Activated naive CD4-positive, alpha-beta T cell treated with anti-CD3 and anti-CD28 coated beads, Interleukin-2, amount 10 ng/mL, durations not matched to agents 7 days and 5 days (primary cell): ENCODE measurements around the gene COL5A2.

Source experiments
- CTCF ChIA-PET: fragments of 350-600 bp; sonication (Branson Sonifier 250); formaldehyde crosslinking; loops from one replicate; lab custom pipeline; 2021; ENCODE audit warnings: antibody characterized with exemption; lab: Charles Lee
- DNase-seq: peaks from one replicate; pipeline ENCODE4 v3.0.0-alpha.2; 2020
- H3K27ac Mint-ChIP-seq: one replicate; pipeline ENCODE4 v1.8.0; 2021; ENCODE audit warnings: mild to moderate bottlenecking, moderate library complexity, mixed read lengths
- H3K27me3 Mint-ChIP-seq: one replicate; pipeline ENCODE4 v1.8.0; 2021; ENCODE audit warnings: mild to moderate bottlenecking, mixed read lengths
- H3K36me3 Mint-ChIP-seq: one replicate; pipeline ENCODE4 v1.8.0; 2021; ENCODE audit warnings: mixed read lengths
- H3K4me1 Mint-ChIP-seq: one replicate; pipeline ENCODE4 v1.8.0; 2021; ENCODE audit warnings: mixed read lengths
- H3K4me3 Mint-ChIP-seq: one replicate; pipeline ENCODE4 v1.8.0; 2021; ENCODE audit warnings: mild to moderate bottlenecking, moderate library complexity, mixed read lengths
- H3K9me3 Mint-ChIP-seq: one replicate; pipeline ENCODE4 v1.8.0; 2021; ENCODE audit warnings: mixed read lengths

COL5A2 gene

GRCh38 chr2:189151906-189152305, 27.7 kb downstream of the COL5A2 start:
- no peak for DNase-seq
- Mint-ChIP-seq H3K27me3 (no peaks in the 10 kb centered on the region), H3K27ac (no peak overlapping the region), H3K4me3 (no peak overlapping the region), H3K36me3 (no peaks in the 10 kb centered on the region), H3K4me1 (no peaks in the 10 kb centered on the region), H3K9me3 (no peaks in the 10 kb centered on the region)
- CTCF ChIA-PET: interaction anchor here (1.0 to 4.1 kb wide), 2 partner anchors 9 to 260 kb away, joined by 4 to 24 read pairs; no protein-coding TSS in a partner anchor

- Mint-ChIP-seq H3K36me3 (no peaks in the 10 kb centered on the region), H3K4me1 (no peaks in the 10 kb centered on the region), H3K4me3 (no peak overlapping the region), H3K9me3 (no peaks in the 10 kb centered on the region), H3K27me3 (no peaks in the 10 kb centered on the region), H3K27ac (no peak overlapping the region)
- no peak for DNase-seq
- CTCF ChIA-PET: no interaction called here
Observed at GRCh38 chr2:189150033-189150432, 29.5 kb downstream of the COL5A2 start.

GRCh38 chr2:189147989-189148388, 31.6 kb downstream of the COL5A2 start:
- CTCF ChIA-PET: interaction anchor here (1.3 kb wide), 1 partner anchor 262 kb away, joined by 3 read pairs; no protein-coding TSS in a partner anchor
- H3K27me3 Mint-ChIP-seq: no peaks in the 10 kb centered on the region
- no peaks in the 10 kb centered on the region for H3K9me3 Mint-ChIP-seq
- no peaks in the 10 kb centered on the region for H3K36me3 Mint-ChIP-seq
- H3K4me1 Mint-ChIP-seq: no peaks in the 10 kb centered on the region
- H3K4me3 Mint-ChIP-seq: no peak overlapping the region
- DNase-seq: no peak
- no peak overlapping the region for H3K27ac Mint-ChIP-seq

- H3K4me1 Mint-ChIP-seq: no peaks in the 10 kb centered on the region
- CTCF ChIA-PET: interaction anchor here (1.3 kb wide), 1 partner anchor 263 kb away, joined by 3 read pairs; no protein-coding TSS in a partner anchor
- no peaks in the 10 kb centered on the region for H3K36me3 Mint-ChIP-seq
- no peaks in the 10 kb centered on the region for H3K27me3 Mint-ChIP-seq
- H3K4me3 Mint-ChIP-seq: no peak overlapping the region
- DNase-seq: no peak
- no peaks in the 10 kb centered on the region for H3K9me3 Mint-ChIP-seq
- no peak overlapping the region for H3K27ac Mint-ChIP-seq
Observed at GRCh38 chr2:189147361-189147760, 32.2 kb downstream of the COL5A2 start.

GRCh38 chr2:189146553-189146952, 33.0 kb downstream of the COL5A2 start:
- H3K27ac Mint-ChIP-seq: no peak overlapping the region
- H3K4me3 Mint-ChIP-seq: no peak overlapping the region
- DNase-seq: no peak
- no peaks in the 10 kb centered on the region for H3K4me1 Mint-ChIP-seq
- CTCF ChIA-PET: no interaction called here
- no peaks in the 10 kb centered on the region for H3K9me3 Mint-ChIP-seq
- H3K36me3 Mint-ChIP-seq: no peaks in the 10 kb centered on the region
- no peaks in the 10 kb centered on the region for H3K27me3 Mint-ChIP-seq

GRCh38 chr2:189144700-189145211, 34.8 kb downstream of the COL5A2 start:
- no peaks in the 10 kb centered on the region for H3K36me3 Mint-ChIP-seq
- DNase-seq: no peak
- H3K27ac Mint-ChIP-seq: no peak overlapping the region
- CTCF ChIA-PET: interaction anchor here (1.1 to 4.1 kb wide), 5 partner anchors 8 to 268 kb away, joined by 3 to 36 read pairs (median 6); no protein-coding TSS in a partner anchor
- no peak overlapping the region for H3K4me3 Mint-ChIP-seq
- H3K4me1 Mint-ChIP-seq: no peaks in the 10 kb centered on the region
- H3K9me3 Mint-ChIP-seq: no peaks in the 10 kb centered on the region
- H3K27me3 Mint-ChIP-seq: no peaks in the 10 kb centered on the region

- Mint-ChIP-seq H3K4me3 (no peak overlapping the region), H3K27me3 (no peaks in the 10 kb centered on the region), H3K27ac (no peak overlapping the region), H3K36me3 (no peaks in the 10 kb centered on the region), H3K4me1 (no peaks in the 10 kb centered on the region), H3K9me3 (no peaks in the 10 kb centered on the region)
- CTCF ChIA-PET: interaction anchor here (1.1 to 4.5 kb wide), 12 partner anchors 9 to 296 kb away, joined by 3 to 47 read pairs (median 6); partner anchors contain the start of gene COL5A2
- no peak for DNase-seq
Observed at GRCh38 chr2:189143925-189144324, 35.6 kb downstream of the COL5A2 start.

- Mint-ChIP-seq H3K27ac (no peak overlapping the region), H3K9me3 (no peaks in the 10 kb centered on the region), H3K27me3 (no peaks in the 10 kb centered on the region), H3K4me3 (no peak overlapping the region), H3K4me1 (no peaks in the 10 kb centered on the region), H3K36me3 (no peaks in the 10 kb centered on the region)
- peak; percentile 61 for DNase-seq
- CTCF ChIA-PET: interaction anchor here (0.6 to 4.5 kb wide), 32 partner anchors 9 to 738 kb away, joined by 3 to 47 read pairs (median 5); partner anchors contain the start of gene COL5A2
Observed at GRCh38 chr2:189142893-189143759, 36.4 kb downstream of the COL5A2 start.

- Mint-ChIP-seq H3K36me3 (no peaks in the 10 kb centered on the region), H3K4me3 (no peak overlapping the region), H3K27ac (no peak overlapping the region), H3K4me1 (no peaks in the 10 kb centered on the region), H3K9me3 (no peaks in the 10 kb centered on the region), H3K27me3 (no peaks in the 10 kb centered on the region)
- CTCF ChIA-PET: no interaction called here
- DNase-seq: no peak
Observed at GRCh38 chr2:189138800-189139199, 40.8 kb downstream of the COL5A2 start.

GRCh38 chr2:189137519-189137918, 42.0 kb downstream of the COL5A2 start:
- H3K9me3 Mint-ChIP-seq: no peaks in the 10 kb centered on the region
- CTCF ChIA-PET: no interaction called here
- no peaks in the 10 kb centered on the region for H3K36me3 Mint-ChIP-seq
- no peak for DNase-seq
- no peaks in the 10 kb centered on the region for H3K27me3 Mint-ChIP-seq
- H3K27ac Mint-ChIP-seq: no peak overlapping the region
- H3K4me1 Mint-ChIP-seq: no peaks in the 10 kb centered on the region
- H3K4me3 Mint-ChIP-seq: no peak overlapping the region

- Mint-ChIP-seq H3K27ac (no peak overlapping the region), H3K9me3 (no peaks in the 10 kb centered on the region), H3K4me3 (no peak overlapping the region), H3K27me3 (no peaks in the 10 kb centered on the region), H3K36me3 (no peaks in the 10 kb centered on the region), H3K4me1 (no peaks in the 10 kb centered on the region)
- DNase-seq: no peak
- CTCF ChIA-PET: interaction anchor here (2.5 kb wide), 1 partner anchor 8 kb away, joined by 15 read pairs; no protein-coding TSS in a partner anchor
Observed at GRCh38 chr2:189134485-189134884, 45.1 kb downstream of the COL5A2 start.

GRCh38 chr2:189131991-189132390, 47.6 kb downstream of the COL5A2 start:
- H3K27ac Mint-ChIP-seq: no peak overlapping the region
- CTCF ChIA-PET: interaction anchor here (1.4 kb wide), 1 partner anchor 11 kb away, joined by 6 read pairs; no protein-coding TSS in a partner anchor
- H3K27me3 Mint-ChIP-seq: no peaks in the 10 kb centered on the region
- no peaks in the 10 kb centered on the region for H3K4me1 Mint-ChIP-seq
- no peak overlapping the region for H3K4me3 Mint-ChIP-seq
- H3K36me3 Mint-ChIP-seq: no peaks in the 10 kb centered on the region
- no peak for DNase-seq
- H3K9me3 Mint-ChIP-seq: no peaks in the 10 kb centered on the region

GRCh38 chr2:189129971-189130370, 49.6 kb downstream of the COL5A2 start:
- no peak for DNase-seq
- CTCF ChIA-PET: interaction anchor here (1.1 to 1.2 kb wide), 2 partner anchors 12 to 13 kb away, joined by 5 read pairs; no protein-coding TSS in a partner anchor
- Mint-ChIP-seq H3K27me3 (no peaks in the 10 kb centered on the region), H3K4me3 (no peak overlapping the region), H3K36me3 (no peaks in the 10 kb centered on the region), H3K4me1 (no peaks in the 10 kb centered on the region), H3K9me3 (no peaks in the 10 kb centered on the region), H3K27ac (no peak overlapping the region)

GRCh38 chr2:189128970-189129369, 50.6 kb downstream of the COL5A2 start:
- no peaks in the 10 kb centered on the region for H3K9me3 Mint-ChIP-seq
- CTCF ChIA-PET: interaction anchor here (1.1 to 1.2 kb wide), 3 partner anchors 11 to 14 kb away, joined by 3 to 5 read pairs (median 5); no protein-coding TSS in a partner anchor

More at GRCh38 chr2:189128970-189129369, 50.6 kb downstream of the COL5A2 start:
- no peaks in the 10 kb centered on the region for H3K36me3 Mint-ChIP-seq
- no peaks in the 10 kb centered on the region for H3K4me1 Mint-ChIP-seq
- no peak overlapping the region for H3K27ac Mint-ChIP-seq
- no peaks in the 10 kb centered on the region for H3K27me3 Mint-ChIP-seq
- H3K4me3 Mint-ChIP-seq: no peak overlapping the region
- DNase-seq: no peak
